HCT116 (cell line): ENCODE measurements around the gene BMPER. TPM values are rescaled to one million over a fixed set of nuclear protein-coding genes. Genes with fewer than 3 reads are reported as not detected.

Source experiments
- ATAC-seq: fragments of 200-7000 bp; cut with Tn5 transposase; 2 replicates; pipeline ENCODE4 v1.9.1; 2020; ENCODE audit warnings: mild to moderate bottlenecking, moderate library complexity
- BruUV-seq: library from RNA; stranded (reverse); fragments of 400-500 nt; replicated peaks from 2 replicates; lab custom pipeline; 2021; lab: Mats Ljungman, UMichigan
- CTCF ChIA-PET: fragments of 300-600 bp; sonication (Branson Sonifier 250); formaldehyde crosslinking; loops from one replicate; lab custom pipeline; 2021; ENCODE audit warnings: antibody characterized with exemption; lab: Charles Lee
- POLR2A ChIA-PET: fragments of 300-600, 350-600 bp; sonication (Branson Sonifier 250); formaldehyde crosslinking; loops from one replicate; lab custom pipeline; 2021; ENCODE audit warnings: antibody characterized with exemption; lab: Charles Lee
- RAD21 ChIA-PET, 2 experiments: fragments of 300-600 bp; sonication (Branson Sonifier 250); formaldehyde crosslinking; loops; one replicate each; lab custom pipeline; 2023; ENCODE audit warnings: low total read pairs in 2 of 2; ENCODE audit not compliant: uncharacterized antibody in 2 of 2, unreplicated experiment in 2 of 2, low non-redundant PET in 1 of 2; lab: Charles Lee
- DNase-seq: peaks from one replicate; pipeline ENCODE4 v3.0.0-alpha.2; 2010; ENCODE audit warnings: low read depth, low spot score
- H2AFZ ChIP-seq: fragments of 200-600 bp; shearing (Covaris generic), sonication (generic); 2 replicates; pipeline ENCODE4 v1.6.1; 2017; ENCODE audit warnings: low read depth, mixed run types, mixed read lengths, antibody characterized with exemption, low read length; ENCODE audit not compliant: poor library complexity, severe bottlenecking
- H3K27ac ChIP-seq: 2 replicates; pipeline ENCODE4 v1.5.1; 2012; ENCODE audit warnings: low read depth, low read length
- H3K27me3 ChIP-seq: fragments of 200-600 bp; sonication (generic); 2 replicates; pipeline ENCODE4 v1.6.1; 2016; ENCODE audit warnings: mixed run types, low read length, mixed read lengths; ENCODE audit not compliant: insufficient read depth
- H3K36me3 ChIP-seq, 2 experiments: fragments of 200-500 bp in 1 of 2; fragments of 200-600 bp in 1 of 2; sonication (Bioruptor generic) in 1 of 2; sonication (generic) in 1 of 2; 2 replicates each; pipeline versions ENCODE4 v1.5.1 to v1.6.1; 2014 to 2016; ENCODE audit warnings: low read length in 2 of 2, inconsistent platforms in 1 of 2, mixed read lengths in 1 of 2, mixed run types in 1 of 2; ENCODE audit not compliant: insufficient read depth in 2 of 2, control insufficient read depth in 1 of 2
- H3K4me1 ChIP-seq, 2 experiments: fragments of 200-600 bp in 1 of 2; sonication (generic) in 1 of 2; 2 replicates each; pipeline versions ENCODE4 v1.5.1 to v1.6.1; 2012 to 2017; ENCODE audit warnings: low read length in 2 of 2, inconsistent platforms in 1 of 2, mild to moderate bottlenecking in 1 of 2, mixed read lengths in 1 of 2, mixed run types in 1 of 2, moderate library complexity in 1 of 2; ENCODE audit not compliant: insufficient read depth in 2 of 2, control insufficient read depth in 1 of 2
- H3K4me2 ChIP-seq: fragments of 200-600 bp; sonication (generic); 2 replicates; pipeline ENCODE4 v1.6.1; 2017; ENCODE audit warnings: mixed run types, low read length, mixed read lengths
- H3K4me3 ChIP-seq, 2 experiments: fragments of 200-600 bp in 1 of 2; sonication (generic) in 1 of 2; replicated peaks in 1 of 2; 2 replicates each; pipeline ENCODE4 v1.5.1; 2011 to 2016; ENCODE audit warnings: low read length in 2 of 2, control low read depth in 1 of 2, low read depth in 1 of 2, mild to moderate bottlenecking in 1 of 2, mixed read lengths in 1 of 2, mixed run types in 1 of 2
- H3K79me2 ChIP-seq: fragments of 200-600 bp; sonication (generic); 2 replicates; pipeline ENCODE4 v1.6.1; 2017; ENCODE audit warnings: mild to moderate bottlenecking, mixed run types, low read length, moderate library complexity, mixed read lengths; ENCODE audit not compliant: insufficient read depth
- H3K9ac ChIP-seq: fragments of 200-600 bp; sonication (generic); 2 replicates; pipeline ENCODE4 v1.6.1; 2016; ENCODE audit warnings: low read length, mixed read lengths
- H3K9me2 ChIP-seq: fragments of 200-600 bp; sonication (generic), shearing (Covaris generic); 2 replicates; pipeline ENCODE4 v1.6.1; 2017; ENCODE audit warnings: mixed run types, mild to moderate bottlenecking, moderate library complexity; ENCODE audit not compliant: insufficient read depth
- H3K9me3 ChIP-seq, 2 experiments: fragments of 200-500 bp in 1 of 2; fragments of 200-600 bp in 1 of 2; sonication (Bioruptor generic) in 1 of 2; sonication (generic) in 1 of 2; 2 replicates each; pipeline ENCODE4 v1.6.1; 2014 to 2017; ENCODE audit warnings: low read length in 2 of 2, mixed read lengths in 2 of 2, inconsistent platforms in 1 of 2, low read depth in 1 of 2, mild to moderate bottlenecking in 1 of 2, mixed run types in 1 of 2, moderate library complexity in 1 of 2; ENCODE audit not compliant: control insufficient read depth in 1 of 2, insufficient read depth in 1 of 2
- H4K20me1 ChIP-seq: fragments of 200-600 bp; sonication (generic), shearing (Covaris generic); 2 replicates; pipeline ENCODE4 v1.6.1; 2017; ENCODE audit warnings: mixed run types, mild to moderate bottlenecking, moderate library complexity; ENCODE audit not compliant: insufficient read depth
- CBX3 ChIP-seq: IDR thresholded peaks from 2 replicates; pipeline ENCODE4 v1.6.1; 2012; ENCODE audit warnings: low read depth
- EZH2 ChIP-seq: fragments of 200-600 bp; sonication (generic); IDR thresholded peaks from 2 replicates; pipeline ENCODE4 v1.6.1; 2017; ENCODE audit warnings: antibody characterized with exemption, mixed run types
- EZH2phosphoT487 ChIP-seq: fragments of 200-600 bp; IDR thresholded peaks from 2 replicates; pipeline ENCODE4 v1.6.1; 2018; ENCODE audit warnings: antibody characterized with exemption, borderline replicate concordance
- POLR2A ChIP-seq: IDR thresholded peaks from 2 replicates; pipeline ENCODE4 v1.7.0; 2011; ENCODE audit warnings: borderline replicate concordance; ENCODE audit not compliant: insufficient read depth, insufficient read length; ENCODE audit errors: extremely low read depth
- POLR2AphosphoS5 ChIP-seq: IDR thresholded peaks from 2 replicates; pipeline ENCODE4 v1.6.1; 2011; ENCODE audit warnings: mild to moderate bottlenecking, low read depth, low read length, moderate library complexity
- RAD21 ChIP-seq: IDR thresholded peaks from 2 replicates; pipeline ENCODE4 v1.6.1; 2012; ENCODE audit warnings: low read depth, mild to moderate bottlenecking
- SIN3A ChIP-seq: IDR thresholded peaks from 2 replicates; pipeline ENCODE4 v1.6.1; 2012; ENCODE audit warnings: low read depth
- SP1 ChIP-seq: IDR thresholded peaks from 2 replicates; pipeline ENCODE4 v1.6.1; 2012; ENCODE audit warnings: low read depth
- YY1 ChIP-seq: IDR thresholded peaks from 2 replicates; pipeline ENCODE4 v1.6.1; 2011; ENCODE audit warnings: low read length, low read depth, moderate library complexity, mild to moderate bottlenecking; ENCODE audit not compliant: insufficient replicate concordance; ENCODE audit errors: extremely low read depth
- ZFX ChIP-seq: fragments of 450-650 bp; IDR thresholded peaks from 2 replicates; pipeline ENCODE4 v1.6.1; 2017
- intact Hi-C: fragments of 100-400 bp; cut with micrococcal nuclease; formaldehyde crosslinking; loops from 2 replicates; pipeline ENCODE4 v1.10.0; 2022
- total RNA-seq: library from RNA; stranded (reverse); gene quantifications from one replicate; pipeline ENCODE4 v1.2.1, GENCODE V29; 2021; ENCODE audit not compliant: unreplicated experiment
- TF ChIP-seq, protein P1 (sequence below): IDR thresholded peaks from 2 replicates; pipeline ENCODE4 v1.6.1; 2012
- TF ChIP-seq, protein P2 (sequence below): IDR thresholded peaks from 2 replicates; pipeline ENCODE4 v1.6.1; 2011; ENCODE audit warnings: mild to moderate bottlenecking, low read length, moderate library complexity; ENCODE audit not compliant: insufficient replicate concordance; ENCODE audit errors: extremely low read depth
- TF ChIP-seq, protein P3 (sequence below): IDR thresholded peaks from 2 replicates; pipeline ENCODE4 v1.6.1; 2012; ENCODE audit warnings: low read depth

BMPER gene
- total RNA-seq, 1 experiment from 2014 or later = not detected

DNA sequence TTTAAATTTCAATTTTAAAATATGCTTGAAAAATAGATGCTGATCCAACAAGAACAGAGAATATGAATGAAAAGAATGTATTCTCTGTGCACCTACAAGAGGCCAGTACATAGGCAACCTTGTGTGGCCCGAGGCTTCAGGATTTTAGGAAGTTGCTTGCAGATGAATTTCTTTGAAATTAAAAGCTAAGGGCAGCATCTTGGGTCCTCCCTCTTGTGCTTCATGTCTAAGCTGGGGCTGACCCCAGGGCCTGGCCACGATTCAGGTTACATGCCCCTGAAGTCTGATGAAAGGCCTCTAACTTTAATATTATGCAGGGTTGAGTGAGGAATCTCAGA, 138.9 kb downstream of the BMPER start:
- no peak overlapping the region for H3K27ac ChIP-seq
- H3K9me2 ChIP-seq = no peaks in the 10 kb centered on the region
- H3K27me3 ChIP-seq = no peaks in the 10 kb centered on the region
- intact Hi-C loops = no loop called here
- RAD21 ChIA-PET = no interaction called here
- H2AFZ ChIP-seq = no peak overlapping the region
- no TSS peak for BruUV-seq
- no peak overlapping the region for H3K9ac ChIP-seq
- no peaks in the 10 kb centered on the region for H3K4me1 ChIP-seq
- no peaks in the 10 kb centered on the region for H3K9me3 ChIP-seq
- H3K4me3 ChIP-seq = no peak overlapping the region
- TF ChIP-seq POLR2A = no peak
- TF ChIP-seq ZFX = no peak
- TF ChIP-seq SIN3A = no peak
- no peak for TF ChIP-seq SP1
- TF ChIP-seq POLR2AphosphoS5 = no peak
- TF ChIP-seq, protein P1, sequence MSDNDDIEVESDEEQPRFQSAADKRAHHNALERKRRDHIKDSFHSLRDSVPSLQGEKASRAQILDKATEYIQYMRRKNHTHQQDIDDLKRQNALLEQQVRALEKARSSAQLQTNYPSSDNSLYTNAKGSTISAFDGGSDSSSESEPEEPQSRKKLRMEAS = no peak
- TF ChIP-seq CBX3 = no peak
- TF ChIP-seq YY1 = no peak
- no peak overlapping the region for H3K4me2 ChIP-seq
- H3K79me2 ChIP-seq = no peaks in the 10 kb centered on the region
- no peaks in the 10 kb centered on the region for H3K36me3 ChIP-seq
- no peak for DNase-seq
- POLR2A ChIA-PET = no interaction called here
- H4K20me1 ChIP-seq = no peaks in the 10 kb centered on the region
- ATAC-seq = no peak
- CTCF ChIA-PET = no interaction called here

DNA sequence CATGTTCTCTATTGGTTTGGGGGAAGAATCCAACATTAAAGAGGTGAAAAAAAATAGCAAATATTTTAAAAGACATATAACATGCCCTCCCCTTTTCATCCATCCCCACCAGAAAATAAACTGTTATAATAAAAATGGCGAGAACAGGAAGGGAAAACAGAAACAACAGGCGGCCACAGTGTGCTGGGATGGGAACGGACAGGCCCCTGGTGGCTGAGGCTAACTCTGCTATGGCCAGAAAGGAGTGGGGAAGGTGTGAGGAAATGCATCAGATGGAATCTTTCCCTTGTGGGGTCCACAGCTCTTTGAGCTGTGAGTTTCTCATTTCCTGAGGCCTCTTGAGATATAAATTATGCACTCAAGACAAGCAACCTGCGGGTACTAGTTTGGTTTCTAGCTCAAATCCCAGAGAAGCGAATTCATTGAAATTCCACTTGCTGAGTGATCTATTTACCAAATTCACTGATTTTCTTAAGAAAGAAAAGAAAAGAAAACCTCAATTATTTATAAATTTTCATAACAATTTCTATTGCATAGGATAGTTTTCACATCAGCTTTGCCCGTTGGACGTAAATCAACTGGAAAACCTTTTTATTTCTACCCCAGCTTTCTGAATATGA, 139.5 kb downstream of the BMPER start:
- no peaks in the 10 kb centered on the region for H3K9me3 ChIP-seq
- H3K27ac ChIP-seq = no peak overlapping the region
- no peak for DNase-seq
- no peaks in the 10 kb centered on the region for H3K27me3 ChIP-seq
- no peak overlapping the region for H3K4me2 ChIP-seq
- ChIA-PET POLR2A (no interaction called here), CTCF (no interaction called here), RAD21 (no interaction called here)
- H3K9me2 ChIP-seq = no peaks in the 10 kb centered on the region
- H3K4me3 ChIP-seq = no peak overlapping the region
- intact Hi-C loops = no loop called here
- BruUV-seq = no TSS peak
- H3K79me2 ChIP-seq = no peaks in the 10 kb centered on the region
- no peaks in the 10 kb centered on the region for H4K20me1 ChIP-seq
- no peak overlapping the region for H2AFZ ChIP-seq
- no peak overlapping the region for H3K9ac ChIP-seq
- H3K4me1 ChIP-seq = no peaks in the 10 kb centered on the region
- H3K36me3 ChIP-seq = no peaks in the 10 kb centered on the region
- ATAC-seq = no peak
- TF ChIP-seq EZH2phosphoT487 (no peak), EZH2 (no peak), RAD21 (no peak)
- TF ChIP-seq, protein P2, sequence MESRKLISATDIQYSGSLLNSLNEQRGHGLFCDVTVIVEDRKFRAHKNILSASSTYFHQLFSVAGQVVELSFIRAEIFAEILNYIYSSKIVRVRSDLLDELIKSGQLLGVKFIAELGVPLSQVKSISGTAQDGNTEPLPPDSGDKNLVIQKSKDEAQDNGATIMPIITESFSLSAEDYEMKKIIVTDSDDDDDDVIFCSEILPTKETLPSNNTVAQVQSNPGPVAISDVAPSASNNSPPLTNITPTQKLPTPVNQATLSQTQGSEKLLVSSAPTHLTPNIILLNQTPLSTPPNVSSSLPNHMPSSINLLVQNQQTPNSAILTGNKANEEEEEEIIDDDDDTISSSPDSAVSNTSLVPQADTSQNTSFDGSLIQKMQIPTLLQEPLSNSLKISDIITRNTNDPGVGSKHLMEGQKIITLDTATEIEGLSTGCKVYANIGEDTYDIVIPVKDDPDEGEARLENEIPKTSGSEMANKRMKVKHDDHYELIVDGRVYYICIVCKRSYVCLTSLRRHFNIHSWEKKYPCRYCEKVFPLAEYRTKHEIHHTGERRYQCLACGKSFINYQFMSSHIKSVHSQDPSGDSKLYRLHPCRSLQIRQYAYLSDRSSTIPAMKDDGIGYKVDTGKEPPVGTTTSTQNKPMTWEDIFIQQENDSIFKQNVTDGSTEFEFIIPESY = no peak
- TF ChIP-seq, protein P3, sequence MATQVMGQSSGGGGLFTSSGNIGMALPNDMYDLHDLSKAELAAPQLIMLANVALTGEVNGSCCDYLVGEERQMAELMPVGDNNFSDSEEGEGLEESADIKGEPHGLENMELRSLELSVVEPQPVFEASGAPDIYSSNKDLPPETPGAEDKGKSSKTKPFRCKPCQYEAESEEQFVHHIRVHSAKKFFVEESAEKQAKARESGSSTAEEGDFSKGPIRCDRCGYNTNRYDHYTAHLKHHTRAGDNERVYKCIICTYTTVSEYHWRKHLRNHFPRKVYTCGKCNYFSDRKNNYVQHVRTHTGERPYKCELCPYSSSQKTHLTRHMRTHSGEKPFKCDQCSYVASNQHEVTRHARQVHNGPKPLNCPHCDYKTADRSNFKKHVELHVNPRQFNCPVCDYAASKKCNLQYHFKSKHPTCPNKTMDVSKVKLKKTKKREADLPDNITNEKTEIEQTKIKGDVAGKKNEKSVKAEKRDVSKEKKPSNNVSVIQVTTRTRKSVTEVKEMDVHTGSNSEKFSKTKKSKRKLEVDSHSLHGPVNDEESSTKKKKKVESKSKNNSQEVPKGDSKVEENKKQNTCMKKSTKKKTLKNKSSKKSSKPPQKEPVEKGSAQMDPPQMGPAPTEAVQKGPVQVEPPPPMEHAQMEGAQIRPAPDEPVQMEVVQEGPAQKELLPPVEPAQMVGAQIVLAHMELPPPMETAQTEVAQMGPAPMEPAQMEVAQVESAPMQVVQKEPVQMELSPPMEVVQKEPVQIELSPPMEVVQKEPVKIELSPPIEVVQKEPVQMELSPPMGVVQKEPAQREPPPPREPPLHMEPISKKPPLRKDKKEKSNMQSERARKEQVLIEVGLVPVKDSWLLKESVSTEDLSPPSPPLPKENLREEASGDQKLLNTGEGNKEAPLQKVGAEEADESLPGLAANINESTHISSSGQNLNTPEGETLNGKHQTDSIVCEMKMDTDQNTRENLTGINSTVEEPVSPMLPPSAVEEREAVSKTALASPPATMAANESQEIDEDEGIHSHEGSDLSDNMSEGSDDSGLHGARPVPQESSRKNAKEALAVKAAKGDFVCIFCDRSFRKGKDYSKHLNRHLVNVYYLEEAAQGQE = no peak
- TF ChIP-seq, all 23 proteins: peak for 0
